ENCODE data around the gene SEC22C. TPM values are rescaled to one million over a fixed set of nuclear protein-coding genes. Genes with fewer than 3 reads are reported as not detected.

The SEC22C gene
- polyA plus RNA-seq, 1 experiment, result 45.9 TPM

DNA sequence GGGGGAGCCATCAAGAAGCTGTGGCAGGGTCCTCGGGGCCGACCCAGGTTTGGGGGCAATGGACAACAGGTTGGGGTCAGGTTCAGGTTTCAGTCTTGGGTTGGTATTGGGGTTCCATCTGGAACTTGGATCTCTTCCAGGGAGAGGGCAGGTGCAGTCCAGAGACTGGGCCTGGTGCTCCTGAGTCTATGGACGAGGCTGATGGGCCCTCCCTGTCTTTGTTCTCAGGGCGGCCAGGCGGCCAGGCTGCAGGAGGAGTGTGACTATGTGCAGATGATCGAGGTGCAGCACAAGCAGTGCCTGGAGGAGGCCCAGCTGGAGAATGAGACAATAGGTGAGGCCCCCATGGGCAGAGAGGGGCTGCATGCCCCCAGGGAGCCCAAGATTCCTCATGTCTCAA lies 68.2 kb downstream of the SEC22C start:
- POLR2A ChIA-PET, result no interaction called here

DNA sequence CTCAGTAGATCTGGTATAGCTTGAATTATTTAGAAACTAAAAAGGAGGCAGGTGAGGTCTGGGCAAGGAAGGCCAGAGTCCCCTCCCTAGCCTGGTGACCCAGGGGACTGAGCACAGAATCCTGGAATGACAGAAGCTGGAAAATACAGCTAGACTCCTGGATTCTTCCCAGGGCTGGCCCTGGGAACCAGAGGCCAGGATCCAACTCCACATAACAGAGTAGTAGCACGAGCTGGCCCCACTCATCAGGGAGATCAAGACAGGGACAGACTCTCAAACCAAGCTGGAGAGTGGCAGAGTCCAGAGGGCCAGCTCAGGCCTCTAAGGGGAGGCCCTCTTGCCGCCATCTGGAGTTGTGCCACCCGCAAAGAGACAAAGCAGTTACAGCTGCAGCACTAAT lies 68.6 kb downstream of the SEC22C start:
- H3K36me3 ChIP-seq (ENCODE audit: control insufficient read depth, insufficient read depth, low read length), result no peaks in the 10 kb centered on the region
- H3K4me3 ChIP-seq (ENCODE audit: low read depth, low read length), result no peak overlapping the region
- no peak for DNase-seq (ENCODE audit: low read depth)
- TF ChIP-seq, protein P1, sequence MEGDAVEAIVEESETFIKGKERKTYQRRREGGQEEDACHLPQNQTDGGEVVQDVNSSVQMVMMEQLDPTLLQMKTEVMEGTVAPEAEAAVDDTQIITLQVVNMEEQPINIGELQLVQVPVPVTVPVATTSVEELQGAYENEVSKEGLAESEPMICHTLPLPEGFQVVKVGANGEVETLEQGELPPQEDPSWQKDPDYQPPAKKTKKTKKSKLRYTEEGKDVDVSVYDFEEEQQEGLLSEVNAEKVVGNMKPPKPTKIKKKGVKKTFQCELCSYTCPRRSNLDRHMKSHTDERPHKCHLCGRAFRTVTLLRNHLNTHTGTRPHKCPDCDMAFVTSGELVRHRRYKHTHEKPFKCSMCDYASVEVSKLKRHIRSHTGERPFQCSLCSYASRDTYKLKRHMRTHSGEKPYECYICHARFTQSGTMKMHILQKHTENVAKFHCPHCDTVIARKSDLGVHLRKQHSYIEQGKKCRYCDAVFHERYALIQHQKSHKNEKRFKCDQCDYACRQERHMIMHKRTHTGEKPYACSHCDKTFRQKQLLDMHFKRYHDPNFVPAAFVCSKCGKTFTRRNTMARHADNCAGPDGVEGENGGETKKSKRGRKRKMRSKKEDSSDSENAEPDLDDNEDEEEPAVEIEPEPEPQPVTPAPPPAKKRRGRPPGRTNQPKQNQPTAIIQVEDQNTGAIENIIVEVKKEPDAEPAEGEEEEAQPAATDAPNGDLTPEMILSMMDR (IDR thresholded peaks at IDR 0.05; ENCODE audit: insufficient read depth, low read depth, low read length), result no peak
- ChIA-PET POLR2A (no interaction called here), CTCF (interaction anchor here (0.6 to 3.1 kb wide), 6 partner anchors 12 to 380 kb away, joined by 3 to 13 read pairs (median 4); partner anchors contain the start of gene VIPR1)
- H3K27me3 ChIP-seq (ENCODE audit: control insufficient read depth, insufficient read depth, low read length), result peaks cover 5% of the 10 kb centered on the region

More for the DNA sequence above, 68.2 kb downstream of the SEC22C start:
- TF ChIP-seq, protein P1 (IDR thresholded peaks at IDR 0.05; ENCODE audit: insufficient read depth, low read depth, low read length), result no peak
- H3K27me3 ChIP-seq (ENCODE audit: control insufficient read depth, insufficient read depth, low read length), result peaks cover 5% of the 10 kb centered on the region
- no peak overlapping the region for H3K4me3 ChIP-seq (ENCODE audit: low read depth, low read length)
- no peak for DNase-seq (ENCODE audit: low read depth)
- CTCF ChIA-PET, result interaction anchor here (0.6 to 3.1 kb wide), 7 partner anchors 10 to 380 kb away, joined by 3 to 13 read pairs (median 3); partner anchors contain the start of gene VIPR1
- no peaks in the 10 kb centered on the region for H3K36me3 ChIP-seq (ENCODE audit: control insufficient read depth, insufficient read depth, low read length)

- ChIA-PET POLR2A (no interaction called here), CTCF (interaction anchor here (3.1 kb wide), 1 partner anchor 10 kb away, joined by 13 read pairs; the partner anchor contains the start of gene VIPR1)
- H3K4me3 ChIP-seq (ENCODE audit: low read depth, low read length), result no peak overlapping the region
- no peaks in the 10 kb centered on the region for H3K36me3 ChIP-seq (ENCODE audit: control insufficient read depth, insufficient read depth, low read length)
- DNase-seq (ENCODE audit: low read depth), result no peak
- TF ChIP-seq, protein P1 (IDR thresholded peaks at IDR 0.05; ENCODE audit: insufficient read depth, low read depth, low read length), result no peak
- H3K27me3 ChIP-seq (ENCODE audit: control insufficient read depth, insufficient read depth, low read length), result peaks cover 5% of the 10 kb centered on the region
These were observed 70.0 kb downstream of the SEC22C start for GRCh38 chr3:42511736-42512135.

DNA sequence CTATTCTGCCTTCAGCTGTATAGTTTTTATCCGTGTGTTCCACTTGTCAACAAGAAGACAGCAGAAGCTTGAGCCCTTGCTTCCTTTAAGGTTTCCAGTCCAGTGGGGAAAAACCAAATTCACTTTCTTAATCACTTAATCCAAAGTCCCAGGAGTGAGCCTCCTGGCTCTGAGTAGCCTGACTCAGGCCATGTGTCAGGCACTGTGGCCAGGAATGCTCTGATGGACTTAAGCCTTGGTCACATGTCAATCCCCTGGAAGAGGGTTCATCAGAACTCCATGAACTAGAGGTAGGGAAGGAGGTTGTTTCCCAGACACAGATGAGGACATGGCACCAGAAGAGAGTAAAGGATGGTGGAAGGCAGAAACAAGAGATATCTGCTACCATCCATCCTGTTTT lies 70.6 kb downstream of the SEC22C start:
- POLR2A ChIA-PET, result no interaction called here
- TF ChIP-seq, protein P1 (IDR thresholded peaks at IDR 0.05; ENCODE audit: insufficient read depth, low read depth, low read length), result no peak
- Histone ChIP-seq H3K4me3 (ENCODE audit: low read depth, low read length) (no peak overlapping the region), H3K27me3 (ENCODE audit: control insufficient read depth, insufficient read depth, low read length) (peaks cover 5% of the 10 kb centered on the region), H3K36me3 (ENCODE audit: control insufficient read depth, insufficient read depth, low read length) (no peaks in the 10 kb centered on the region)
- DNase-seq (ENCODE audit: low read depth), result no peak
- CTCF ChIA-PET, result interaction anchor here (3.1 kb wide), 1 partner anchor 10 kb away, joined by 13 read pairs; the partner anchor contains the start of gene VIPR1

- H3K4me3 ChIP-seq (ENCODE audit: low read depth, low read length), result no peak overlapping the region
- H3K36me3 ChIP-seq (ENCODE audit: control insufficient read depth, insufficient read depth, low read length), result no peaks in the 10 kb centered on the region
- peaks cover 5% of the 10 kb centered on the region for H3K27me3 ChIP-seq (ENCODE audit: control insufficient read depth, insufficient read depth, low read length)
- TF ChIP-seq, protein P1 (IDR thresholded peaks at IDR 0.05; ENCODE audit: insufficient read depth, low read depth, low read length), result no peak
- ChIA-PET POLR2A (no interaction called here), CTCF (no interaction called here)
- DNase-seq (ENCODE audit: low read depth), result no peak
These were observed 71.4 kb downstream of the SEC22C start for GRCh38 chr3:42510325-42510724.

All from BJ (cell line).